ENCODE results near the gene AZIN2. TPM values are rescaled to one million over a fixed set of nuclear protein-coding genes. Genes with fewer than 3 reads are reported as not detected.
A peak's percentile ranks its signal among the peaks of the same experiment; 100 is the strongest.

Gene AZIN2
- total and polyA plus RNA-seq, 10 of the 15 experiments (the other 5 are each of a cell fraction or from before 2014, with no cell fraction given), result 0.02 to 0.85 (median 0.23) TPM

- no peak for TF ChIP-seq HCFC1 (IDR thresholded peaks at IDR 0.05; ENCODE audit: low read length)
- TF ChIP-seq KDM1A (IDR thresholded peaks at IDR 0.05; ENCODE audit: borderline replicate concordance), result no peak
- TF ChIP-seq SMC3 (IDR thresholded peaks at IDR 0.05; ENCODE audit: borderline replicate concordance, low read length), result peak; percentile 92
- no peak for TF ChIP-seq BMI1 (IDR thresholded peaks at IDR 0.05; ENCODE audit: borderline replicate concordance)
- TF ChIP-seq CHD4 (IDR thresholded peaks at IDR 0.05), result no peak
Measured at GRCh38 chr1:33055210-33056008, 25.5 kb upstream of the AZIN2 start (continued).

DNA sequence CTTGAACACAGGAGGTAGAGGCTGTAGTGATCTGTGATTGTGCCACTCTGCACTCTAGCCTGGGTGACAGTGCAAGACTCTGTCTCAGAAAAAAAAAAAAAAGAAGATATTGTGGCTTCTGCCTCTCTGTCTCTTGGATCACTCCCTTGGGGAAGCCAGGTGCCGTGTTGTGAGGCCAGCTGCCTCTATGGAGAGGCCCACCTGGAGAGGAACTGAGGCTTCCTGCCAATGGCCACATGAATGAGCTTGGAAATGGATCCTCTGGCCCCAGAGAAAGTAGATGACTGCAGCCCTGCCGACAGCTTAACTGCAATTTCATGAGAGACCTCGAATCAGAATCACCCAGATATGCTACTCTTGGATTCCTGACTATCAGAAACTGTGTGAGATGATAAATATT is 24.5 kb upstream of the AZIN2 start:
- no peak overlapping the region for H3K9ac ChIP-seq (ENCODE audit: control insufficient read depth, insufficient read depth, low read length)
- POLR2A ChIA-PET, result interaction anchor here (1.3 to 1.5 kb wide), 2 partner anchors 79 to 123 kb away, joined by 3 to 4 read pairs; no protein-coding TSS in a partner anchor
- H3K27me3 ChIP-seq (replicated peaks in 1 of 2; ENCODE audit: control insufficient read depth in 2 of 2, insufficient read depth in 2 of 2, low read length in 1 of 2), result no peaks in the 10 kb centered on the region
- 74% methylated on average over 3 of the region's 3 CpGs for WGBS (ENCODE audit: insufficient coverage, insufficient replicate concordance, low lambda C conversion rate, missing lambda C conversion rate)
- CTCF ChIA-PET, result interaction anchor here (0.7 to 8.2 kb wide), 22 partner anchors 9 to 181 kb away, joined by 3 to 183 read pairs (median 4); partner anchors contain the start of gene AZIN2
- ATAC-seq (no peak), FAIRE-seq (no peak), DNase-seq (ENCODE audit: low read depth, low spot score) (no peak)
- peaks cover 9% of the 10 kb centered on the region for H3K4me1 ChIP-seq (ENCODE audit: control insufficient read depth, insufficient read depth, low read length)
- no peaks in the 10 kb centered on the region for H3K36me3 ChIP-seq (ENCODE audit: control insufficient read depth in 2 of 2, insufficient read depth in 2 of 2, low read length in 1 of 2)
- H3K9me3 ChIP-seq (replicated peaks; ENCODE audit: control insufficient read depth, insufficient read depth, low read length), result no peaks in the 10 kb centered on the region; the same call in 2 of the 3 replicates
- SMC1A ChIA-PET (ENCODE audit: uncharacterized antibody, unreplicated experiment), result interaction anchor here (0.6 to 7.3 kb wide), 15 partner anchors 16 to 181 kb away, joined by 3 to 110 read pairs (median 4); partner anchors contain the start of gene AZIN2
- BruUV-seq (replicated peaks), result no TSS peak
- in situ Hi-C loops (cut with MboI), result loop anchor here (5.0 kb wide), 1 partner anchor 124 kb away; no protein-coding TSS in a partner anchor
- RAD21 ChIA-PET (ENCODE audit: unreplicated experiment), result interaction anchor here (0.7 to 4.1 kb wide), 9 partner anchors 24 to 123 kb away, joined by 3 to 67 read pairs (median 4); partner anchors contain the start of gene AZIN2
- H3K79me2 ChIP-seq (ENCODE audit: control insufficient read depth, insufficient read depth, low read length), result no peaks in the 10 kb centered on the region
- H2AFZ ChIP-seq (ENCODE audit: control insufficient read depth, low read depth, low read length), result no peak overlapping the region
- TF ChIP-seq GATAD2B (conservative IDR thresholded peaks at IDR 0.05; ENCODE audit: low read depth) (no peak), SUZ12 (IDR thresholded peaks at IDR 0.05; ENCODE audit: unreplicated experiment) (no peak), JUNB (IDR thresholded peaks at IDR 0.05) (no peak), NFYA (IDR thresholded peaks at IDR 0.05; ENCODE audit: borderline replicate concordance, low read depth, low read length) (no peak), STAT3 (IDR thresholded peaks at IDR 0.05; ENCODE audit: low read depth, low read length) (no peak), SMAD5 (IDR thresholded peaks at IDR 0.05; ENCODE audit: low read depth) (no peak), BCLAF1 (IDR thresholded peaks at IDR 0.05) (no peak), HDGF (IDR thresholded peaks at IDR 0.05) (no peak)
- TF ChIP-seq, protein P1, sequence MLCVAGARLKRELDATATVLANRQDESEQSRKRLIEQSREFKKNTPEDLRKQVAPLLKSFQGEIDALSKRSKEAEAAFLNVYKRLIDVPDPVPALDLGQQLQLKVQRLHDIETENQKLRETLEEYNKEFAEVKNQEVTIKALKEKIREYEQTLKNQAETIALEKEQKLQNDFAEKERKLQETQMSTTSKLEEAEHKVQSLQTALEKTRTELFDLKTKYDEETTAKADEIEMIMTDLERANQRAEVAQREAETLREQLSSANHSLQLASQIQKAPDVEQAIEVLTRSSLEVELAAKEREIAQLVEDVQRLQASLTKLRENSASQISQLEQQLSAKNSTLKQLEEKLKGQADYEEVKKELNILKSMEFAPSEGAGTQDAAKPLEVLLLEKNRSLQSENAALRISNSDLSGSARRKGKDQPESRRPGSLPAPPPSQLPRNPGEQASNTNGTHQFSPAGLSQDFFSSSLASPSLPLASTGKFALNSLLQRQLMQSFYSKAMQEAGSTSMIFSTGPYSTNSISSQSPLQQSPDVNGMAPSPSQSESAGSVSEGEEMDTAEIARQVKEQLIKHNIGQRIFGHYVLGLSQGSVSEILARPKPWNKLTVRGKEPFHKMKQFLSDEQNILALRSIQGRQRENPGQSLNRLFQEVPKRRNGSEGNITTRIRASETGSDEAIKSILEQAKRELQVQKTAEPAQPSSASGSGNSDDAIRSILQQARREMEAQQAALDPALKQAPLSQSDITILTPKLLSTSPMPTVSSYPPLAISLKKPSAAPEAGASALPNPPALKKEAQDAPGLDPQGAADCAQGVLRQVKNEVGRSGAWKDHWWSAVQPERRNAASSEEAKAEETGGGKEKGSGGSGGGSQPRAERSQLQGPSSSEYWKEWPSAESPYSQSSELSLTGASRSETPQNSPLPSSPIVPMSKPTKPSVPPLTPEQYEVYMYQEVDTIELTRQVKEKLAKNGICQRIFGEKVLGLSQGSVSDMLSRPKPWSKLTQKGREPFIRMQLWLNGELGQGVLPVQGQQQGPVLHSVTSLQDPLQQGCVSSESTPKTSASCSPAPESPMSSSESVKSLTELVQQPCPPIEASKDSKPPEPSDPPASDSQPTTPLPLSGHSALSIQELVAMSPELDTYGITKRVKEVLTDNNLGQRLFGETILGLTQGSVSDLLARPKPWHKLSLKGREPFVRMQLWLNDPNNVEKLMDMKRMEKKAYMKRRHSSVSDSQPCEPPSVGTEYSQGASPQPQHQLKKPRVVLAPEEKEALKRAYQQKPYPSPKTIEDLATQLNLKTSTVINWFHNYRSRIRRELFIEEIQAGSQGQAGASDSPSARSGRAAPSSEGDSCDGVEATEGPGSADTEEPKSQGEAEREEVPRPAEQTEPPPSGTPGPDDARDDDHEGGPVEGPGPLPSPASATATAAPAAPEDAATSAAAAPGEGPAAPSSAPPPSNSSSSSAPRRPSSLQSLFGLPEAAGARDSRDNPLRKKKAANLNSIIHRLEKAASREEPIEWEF (IDR thresholded peaks at IDR 0.05; ENCODE audit: insufficient replicate concordance, low read depth, low read length), result no peak
- intact Hi-C loops (cut with micrococcal nuclease; ENCODE audit: unreplicated experiment), result no loop called here
- H4K20me1 ChIP-seq (ENCODE audit: control insufficient read depth, insufficient read depth), result no peaks in the 10 kb centered on the region
- no peak overlapping the region for H3K4me2 ChIP-seq (ENCODE audit: control insufficient read depth, insufficient read depth)
- no peak overlapping the region for H3K4me3 ChIP-seq
- no peak overlapping the region for H3K27ac ChIP-seq (ENCODE audit: control insufficient read depth, insufficient read depth)
